Measurements from ENCODE around the gene MLF1.

GRCh38 chr3:158562674-158563073 is 8.3 kb upstream of the MLF1 start:
- TF ChIP-seq CTCF (IDR thresholded peaks at IDR 0.05; ENCODE audit: poor library complexity) (no peak), EZH2 (IDR thresholded peaks at IDR 0.05; ENCODE audit: borderline replicate concordance) (no peak), EZH2phosphoT487 (IDR thresholded peaks at IDR 0.05; ENCODE audit: low read depth, severe bottlenecking, unreplicated experiment) (no peak)
